Spleen (tissue), 7 donors: Measurements from ENCODE around the gene POLRMT.

ENCODE experiments used
- CTCF ChIP-seq, 11 experiments: fragments of 200-600 bp in 7 of 11; fragments of 450-650 bp in 4 of 11; sonication (generic) in 4 of 11; IDR thresholded peaks in 8 of 11; conservative IDR thresholded peaks in 3 of 11; 1 replicate in 7 of 11; 2 replicates in 4 of 11; pipeline versions ENCODE4 v1.4.0 to v1.8.0; 2016 to 2021; ENCODE audit warnings: antibody characterized with exemption in 11 of 11, inconsistent platforms in 4 of 11, mild to moderate bottlenecking in 1 of 11
- POLR2AphosphoS5 ChIP-seq, 3 donors: sonication (generic); formaldehyde crosslinking; IDR thresholded peaks; one replicate each; pipeline ENCODE4 v1.5.1; 2017; ENCODE audit warnings: antibody characterized with exemption in 3 of 3
- donor health status: DM: no; HTN: no; CAD: no; lungs with moderate emphysema.
- donor health status: DM: no; HTN: no; CAD: no.
- donor health status: DM: no; HTN: no; CAD: no.

GRCh38 chr19:575527-576506 lies 57.5 kb downstream of the POLRMT start:
- no peak for TF ChIP-seq CTCF (IDR thresholded peaks at IDR 0.05 in 8 of 11, conservative IDR thresholded peaks at IDR 0.05 in 3 of 11)
- TF ChIP-seq POLR2AphosphoS5 (IDR thresholded peaks at IDR 0.05), result peak in 1 of 3 donors; percentile 34
